ENCODE results near the gene OR5T2.
"Not testable (repeated sequence)": the region's sequence is repeated elsewhere in the genome, so short reads cannot be mapped to it uniquely, and the experiment has no call there.

Gene OR5T2

DNA sequence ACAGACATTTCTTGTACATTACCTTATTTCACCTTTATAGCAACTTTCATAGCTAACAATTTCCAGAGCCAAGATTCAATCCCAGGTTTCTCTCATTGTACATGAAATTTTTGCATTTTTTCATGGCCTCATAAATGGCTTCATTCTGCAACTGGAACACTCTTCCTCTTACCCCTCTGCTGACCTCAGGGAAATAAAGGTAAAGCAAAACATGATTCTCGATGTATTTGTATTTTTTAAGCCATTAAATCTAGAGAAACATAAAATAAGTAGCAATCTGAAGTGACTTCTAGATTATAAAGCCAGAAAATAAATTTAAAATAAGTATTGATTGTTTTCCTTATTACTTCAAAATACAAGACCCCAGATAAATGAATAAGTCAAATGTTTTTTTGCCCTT is at the start of gene OR5T2:
Gene OR5T2, minus strand, starts transcription at position 101 of the 400 bp plus-strand sequence. CDS start 1,193 bp downstream, outside the sequence.
- DNase-seq (ENCODE audit: low read depth) = no peak

DNA sequence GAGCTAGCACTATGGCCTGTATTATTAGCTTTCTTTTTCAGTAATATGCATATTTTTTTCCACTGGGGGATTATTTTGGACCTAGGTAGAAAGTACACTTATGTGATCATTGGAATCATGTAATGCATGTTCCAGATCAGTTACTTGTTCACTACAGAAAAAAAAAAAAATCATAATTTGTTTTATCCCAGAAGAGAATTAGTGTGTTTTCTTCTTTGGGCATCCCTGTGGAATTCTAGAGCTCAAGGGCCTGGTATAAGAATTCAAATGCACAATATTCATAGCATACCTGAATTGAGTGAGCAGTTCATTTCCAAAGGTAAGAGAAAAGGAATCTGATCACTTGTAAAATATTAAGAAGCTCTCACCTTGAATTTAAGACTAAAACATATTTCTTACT is 39.8 kb upstream of the OR5T2 start, which contains the start of gene OR5T1:
Gene OR5T1, plus strand, starts transcription at position 301 of the 400 bp plus-strand sequence. CDS start 1,485 bp downstream, outside the sequence.
- DNase-seq (ENCODE audit: low read depth) = no peak

DNA sequence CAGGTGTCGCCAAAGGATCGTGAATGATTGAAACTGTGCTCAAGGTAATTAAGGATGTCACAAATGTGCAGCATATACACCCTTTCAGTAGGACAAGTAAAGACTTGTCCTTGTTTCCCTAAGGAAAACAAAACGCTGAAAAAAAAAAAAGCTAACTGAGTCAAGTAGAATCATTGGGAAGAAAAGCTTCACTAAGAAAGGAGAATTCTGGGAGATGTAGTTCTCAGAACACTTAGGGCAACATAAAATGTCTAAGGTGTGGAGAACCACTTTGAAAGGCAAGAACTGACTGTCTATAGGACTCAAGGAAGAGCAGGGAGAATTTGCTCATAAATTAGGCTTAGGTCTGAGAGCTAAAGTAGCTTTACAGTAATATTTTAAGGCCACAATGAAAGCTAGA is 37.0 kb upstream of the OR5T2 start:
- DNase-seq (ENCODE audit: low read depth) = no peak

DNA sequence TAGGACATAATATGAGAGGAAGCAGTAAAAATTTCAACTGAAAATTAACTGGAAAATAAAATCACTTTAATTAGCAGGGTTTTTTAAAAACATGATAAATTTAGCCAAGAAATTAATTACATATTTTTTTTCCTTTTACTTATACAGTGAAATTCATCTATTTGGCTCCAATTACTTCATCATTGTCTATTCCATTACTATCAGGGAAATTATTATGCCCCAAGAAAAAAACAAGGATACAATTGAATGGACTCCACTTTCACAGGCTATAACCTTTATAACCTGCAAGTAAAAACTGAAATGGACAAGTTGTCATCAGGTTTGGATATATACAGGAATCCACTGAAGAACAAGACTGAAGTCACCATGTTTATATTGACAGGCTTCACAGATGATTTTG is 17.9 kb upstream of the OR5T2 start, which contains the start of gene OR5T3:
Gene OR5T3, plus strand, starts transcription at position 301 of the 400 bp plus-strand sequence. Its CDS starts 0 bp downstream, at position 301.
- DNase-seq (ENCODE audit: low read depth) = no peak

DNA sequence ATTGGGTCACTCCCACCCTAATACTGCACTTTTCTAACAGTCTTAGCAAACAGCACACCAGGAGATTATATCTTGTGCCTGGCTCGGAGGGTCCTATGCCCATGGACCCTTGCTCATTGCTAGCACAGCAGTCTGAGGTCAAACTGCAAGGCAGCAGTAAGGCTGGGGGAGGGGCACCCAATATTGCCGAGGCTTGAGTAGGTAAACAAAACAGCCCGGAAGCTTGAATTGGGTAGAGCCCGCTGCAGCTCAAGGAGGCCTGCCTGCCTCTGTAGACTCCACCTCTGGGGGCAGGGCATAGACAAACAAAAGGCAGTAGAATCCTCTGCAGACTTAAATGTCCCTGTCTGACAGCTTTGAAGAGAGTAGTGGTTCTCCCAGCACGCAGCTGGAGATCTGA is 14.3 kb downstream of the OR5T2 start:
- not testable (repeated sequence) for DNase-seq (ENCODE audit: low read depth)

DNA sequence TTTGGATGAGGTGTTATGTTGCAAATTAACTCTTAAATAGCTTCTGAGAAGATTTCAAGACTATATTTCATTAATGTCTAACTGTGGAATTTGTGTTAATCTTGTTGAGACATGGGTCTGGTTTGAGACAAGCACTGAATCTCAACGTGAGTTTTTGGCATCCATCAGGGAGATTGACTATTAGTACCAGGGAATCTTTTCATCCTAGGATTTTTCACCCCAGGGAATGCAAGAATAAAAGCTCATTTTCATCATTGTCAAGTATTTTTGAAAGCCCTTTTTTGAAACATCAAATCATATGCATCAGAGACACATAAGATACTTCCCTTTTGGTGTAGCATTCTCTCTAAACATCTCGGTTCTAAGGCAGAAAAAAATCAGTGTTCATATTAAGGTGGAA is 19.5 kb downstream of the OR5T2 start:
- DNase-seq (ENCODE audit: low read depth) = no peak

DNA sequence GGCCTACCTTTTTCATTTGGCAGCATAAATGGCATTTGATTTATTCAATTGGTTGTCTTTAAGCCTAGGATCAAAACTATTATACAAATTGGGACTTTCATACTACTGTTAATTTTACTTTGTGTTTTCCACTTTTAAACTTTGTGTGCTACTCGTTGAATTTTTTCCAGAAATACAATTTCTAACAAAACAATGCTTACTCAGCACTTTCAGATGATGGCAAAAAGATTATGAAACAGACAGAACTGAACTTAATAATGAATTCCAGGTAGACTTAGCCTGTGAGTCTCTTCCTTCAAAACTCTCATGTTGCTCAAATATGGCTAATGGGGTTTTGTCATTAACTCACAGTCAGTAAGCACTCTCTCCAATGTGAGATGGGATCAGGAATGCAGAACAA is 26.3 kb downstream of the OR5T2 start:
- no peak for DNase-seq (ENCODE audit: low read depth)

DNA sequence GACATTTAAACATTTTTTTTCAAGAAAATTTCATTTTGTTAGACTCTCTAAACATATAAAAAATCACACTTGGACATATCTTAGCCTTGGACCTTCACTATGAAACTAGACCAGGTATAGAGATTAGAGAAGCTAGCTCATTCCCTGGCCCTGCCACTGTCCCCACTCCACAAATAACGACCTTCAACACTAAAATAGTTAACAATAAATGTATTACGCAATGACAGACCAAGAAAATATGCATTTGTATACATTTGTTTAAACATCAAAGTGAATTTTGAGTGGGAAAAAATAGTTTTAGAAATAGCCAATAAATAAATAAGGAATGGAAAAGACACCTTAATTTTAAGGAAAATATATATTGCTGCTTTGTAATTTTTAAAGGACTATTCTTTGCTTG is 36.7 kb downstream of the OR5T2 start:
- no peak for DNase-seq (ENCODE audit: low read depth)

DNA sequence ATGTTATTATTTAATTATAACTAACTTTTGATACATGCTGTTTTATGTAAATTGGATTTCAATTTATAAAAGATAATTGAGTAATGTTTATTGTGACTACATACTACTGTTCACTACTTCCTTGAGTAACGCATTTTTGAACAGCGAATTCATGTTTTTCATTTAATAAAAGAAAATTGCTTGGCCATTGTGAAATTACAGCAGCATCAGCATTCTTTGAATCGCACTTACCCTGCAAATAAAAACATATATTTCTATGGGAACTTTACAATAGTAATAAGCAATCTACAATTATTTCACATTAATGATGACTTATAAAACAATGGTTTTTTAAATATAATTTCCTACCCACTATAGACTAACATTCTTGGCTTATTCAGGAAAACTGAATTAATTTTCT is 37.4 kb downstream of the OR5T2 start:
- DNase-seq (ENCODE audit: low read depth) = no peak

DNA sequence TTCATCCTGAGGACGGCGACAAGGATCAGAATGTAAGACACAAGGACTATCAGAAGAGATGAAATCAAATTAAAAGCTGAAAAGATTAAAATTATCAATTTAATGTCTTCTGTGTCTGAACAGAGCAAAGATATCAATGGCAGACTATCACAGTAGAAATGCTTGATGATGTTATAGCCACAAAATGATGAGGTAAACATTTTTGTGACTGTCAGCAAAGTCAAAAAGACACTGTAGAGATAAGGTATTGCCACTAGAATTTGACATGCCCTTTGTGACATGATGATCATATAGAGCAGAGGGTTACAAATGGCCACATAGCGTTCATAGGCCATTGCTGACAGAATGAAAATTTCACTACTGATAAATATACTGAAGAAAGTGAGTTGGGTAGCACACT is 45.5 kb downstream of the OR5T2 start:
- no peak for DNase-seq (ENCODE audit: low read depth)

DNA sequence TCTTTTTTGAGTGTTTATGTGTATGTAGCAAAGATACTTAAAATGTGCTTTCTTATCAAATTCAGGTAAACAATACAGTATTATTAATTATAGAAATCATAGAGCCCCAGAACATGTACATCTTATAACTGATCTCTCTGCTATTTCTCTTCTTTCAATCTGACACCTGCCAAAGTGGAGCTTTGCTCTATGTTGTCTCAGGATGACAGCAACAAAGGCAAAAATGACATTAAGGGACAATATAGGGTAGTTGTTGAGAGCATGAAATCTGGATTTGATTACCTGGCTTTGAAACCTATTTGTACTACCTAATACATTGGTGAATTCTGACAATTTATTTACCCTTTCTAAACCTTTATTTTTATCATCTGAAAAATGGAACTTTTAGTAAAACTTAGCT is 50.6 kb downstream of the OR5T2 start:
- no peak for DNase-seq (ENCODE audit: low read depth)

All from amniotic epithelial cell (primary cell).